Effector memory CD8-positive, alpha-beta T cell (primary cell): ENCODE measurements around the gene LTBP1.
"Not testable (repeated sequence)": the region's sequence is repeated elsewhere in the genome, so short reads cannot be mapped to it uniquely, and the experiment has no call there.

ENCODE experiments used
- ATAC-seq: fragments of 150-1000 bp; cut with Tn5 transposase; replicated peaks from 2 replicates; pipeline ENCODE4 v1.10.0; 2021; ENCODE audit warnings: mild to moderate bottlenecking, moderate library complexity
- DNase-seq, 3 experiments: peaks; one replicate each; pipeline ENCODE4 v3.0.0; 2021
- H3K27ac Mint-ChIP-seq, 2 donors: one replicate each; pipeline ENCODE4 v1.8.0; 2022; ENCODE audit warnings: mild to moderate bottlenecking in 2 of 2, mixed read lengths in 2 of 2, moderate library complexity in 2 of 2
- H3K27me3 Mint-ChIP-seq, 2 donors: one replicate each; pipeline ENCODE4 v1.8.0; 2022; ENCODE audit warnings: mixed read lengths in 2 of 2
- H3K36me3 Mint-ChIP-seq: one replicate; pipeline ENCODE4 v1.8.0; 2022; ENCODE audit warnings: mild to moderate bottlenecking, moderate library complexity, mixed read lengths; ENCODE audit not compliant: insufficient read depth
- H3K4me1 Mint-ChIP-seq, 2 donors: one replicate each; pipeline ENCODE4 v1.8.0; 2022; ENCODE audit warnings: low read depth in 2 of 2, mixed read lengths in 2 of 2
- H3K4me3 Mint-ChIP-seq, 2 donors: one replicate each; pipeline ENCODE4 v1.8.0; 2022; ENCODE audit warnings: mild to moderate bottlenecking in 2 of 2, mixed read lengths in 2 of 2, moderate library complexity in 2 of 2
- H3K9me3 Mint-ChIP-seq, 2 donors: one replicate each; pipeline ENCODE4 v1.8.0; 2022; ENCODE audit warnings: mixed read lengths in 2 of 2

The LTBP1 gene

GRCh38 chr2:33380001-33380609 is 433.4 kb downstream of the LTBP1 start:
- H3K9me3 Mint-ChIP-seq = no peaks in the 10 kb centered on the region
- H3K4me1 Mint-ChIP-seq = no peaks in the 10 kb centered on the region
- no peak overlapping the region for H3K27ac Mint-ChIP-seq
- ATAC-seq (no peak), DNase-seq (no peak)
- H3K36me3 Mint-ChIP-seq = peaks cover 5% of the 10 kb centered on the region
- H3K27me3 Mint-ChIP-seq = peaks cover 27 to 34% of the 10 kb centered on the region in 2 donors
- no peak overlapping the region for H3K4me3 Mint-ChIP-seq

GRCh38 chr2:33380719-33381118 is 434.0 kb downstream of the LTBP1 start:
- H3K27ac Mint-ChIP-seq = no peak overlapping the region

GRCh38 chr2:33381301-33381858 is 434.6 kb downstream of the LTBP1 start:
- DNase-seq (no peak), ATAC-seq (no peak)
- H3K27me3 Mint-ChIP-seq = peaks cover 30 to 34% of the 10 kb centered on the region in 2 donors
- H3K27ac Mint-ChIP-seq = no peak overlapping the region
- peaks cover 5% of the 10 kb centered on the region for H3K36me3 Mint-ChIP-seq
- no peaks in the 10 kb centered on the region for H3K9me3 Mint-ChIP-seq
- no peaks in the 10 kb centered on the region for H3K4me1 Mint-ChIP-seq
- H3K4me3 Mint-ChIP-seq = no peak overlapping the region

More at GRCh38 chr2:33380719-33381118, 434.0 kb downstream of the LTBP1 start:
- Mint-ChIP-seq H3K27me3 (peaks cover 30 to 34% of the 10 kb centered on the region in 2 donors), H3K4me1 (no peaks in the 10 kb centered on the region), H3K9me3 (no peaks in the 10 kb centered on the region), H3K36me3 (peaks cover 5% of the 10 kb centered on the region), H3K4me3 (no peak overlapping the region)
- no peak for ATAC-seq
- no peak for DNase-seq

- Mint-ChIP-seq H3K27ac (no peak overlapping the region), H3K4me1 (peaks cover 0 to 1% of the 10 kb centered on the region in 2 donors), H3K27me3 (peaks cover 44 to 47% of the 10 kb centered on the region in 2 donors), H3K9me3 (no peaks in the 10 kb centered on the region), H3K36me3 (peaks cover 5% of the 10 kb centered on the region), H3K4me3 (no peak overlapping the region)
- no peak for ATAC-seq
- no peak for DNase-seq
Observed at GRCh38 chr2:33383855-33384598, 437.3 kb downstream of the LTBP1 start.

- H3K27ac Mint-ChIP-seq = no peak overlapping the region
- peaks cover 0 to 1% of the 10 kb centered on the region in 2 donors for H3K4me1 Mint-ChIP-seq
- H3K4me3 Mint-ChIP-seq = no peak overlapping the region
- ATAC-seq = no peak
- H3K36me3 Mint-ChIP-seq = peaks cover 5% of the 10 kb centered on the region
- H3K9me3 Mint-ChIP-seq = no peaks in the 10 kb centered on the region
- H3K27me3 Mint-ChIP-seq = peaks cover 43 to 44% of the 10 kb centered on the region in 2 donors
- no peak for DNase-seq
Observed at GRCh38 chr2:33384599-33384961, 437.8 kb downstream of the LTBP1 start.

GRCh38 chr2:33388996-33389395 is 442.2 kb downstream of the LTBP1 start:
- ATAC-seq (no peak), DNase-seq (no peak)
- H3K4me1 Mint-ChIP-seq = peaks cover 0 to 1% of the 10 kb centered on the region in 2 donors
- H3K36me3 Mint-ChIP-seq = no peaks in the 10 kb centered on the region
- peaks cover 21 to 28% of the 10 kb centered on the region in 2 donors for H3K27me3 Mint-ChIP-seq
- no peak overlapping the region for H3K4me3 Mint-ChIP-seq
- H3K27ac Mint-ChIP-seq = no peak overlapping the region
- H3K9me3 Mint-ChIP-seq = no peaks in the 10 kb centered on the region

- not testable (repeated sequence) for H3K4me1 Mint-ChIP-seq, H3K4me3 Mint-ChIP-seq, ATAC-seq, H3K27ac Mint-ChIP-seq, H3K36me3 Mint-ChIP-seq, H3K9me3 Mint-ChIP-seq, DNase-seq
- peaks cover 14 to 21% of the 10 kb centered on the region in 2 donors for H3K27me3 Mint-ChIP-seq
Observed at GRCh38 chr2:33389695-33390094, 442.9 kb downstream of the LTBP1 start.

- DNase-seq (no peak), ATAC-seq (no peak)
- H3K4me1 Mint-ChIP-seq = peaks cover 0 to 1% of the 10 kb centered on the region in 2 donors
- H3K9me3 Mint-ChIP-seq = no peaks in the 10 kb centered on the region
- no peak overlapping the region for H3K27ac Mint-ChIP-seq
- no peak overlapping the region for H3K4me3 Mint-ChIP-seq
- peaks cover 13 to 15% of the 10 kb centered on the region in 2 donors for H3K27me3 Mint-ChIP-seq
- no peaks in the 10 kb centered on the region for H3K36me3 Mint-ChIP-seq
Observed at GRCh38 chr2:33391529-33392255, 444.9 kb downstream of the LTBP1 start.

GRCh38 chr2:33392366-33392765 is 445.6 kb downstream of the LTBP1 start:
- Mint-ChIP-seq H3K4me1 (peaks cover 0 to 1% of the 10 kb centered on the region in 2 donors), H3K9me3 (no peaks in the 10 kb centered on the region), H3K27ac (no peak overlapping the region), H3K27me3 (peaks cover 13 to 15% of the 10 kb centered on the region in 2 donors), H3K4me3 (no peak overlapping the region), H3K36me3 (no peaks in the 10 kb centered on the region)
- DNase-seq (no peak), ATAC-seq (no peak)

GRCh38 chr2:33395034-33395433 is 448.3 kb downstream of the LTBP1 start:
- H3K4me3 Mint-ChIP-seq = no peak overlapping the region
- no peak overlapping the region for H3K27ac Mint-ChIP-seq
- no peaks in the 10 kb centered on the region for H3K27me3 Mint-ChIP-seq
- no peaks in the 10 kb centered on the region for H3K9me3 Mint-ChIP-seq
- DNase-seq (no peak), ATAC-seq (no peak)
- H3K36me3 Mint-ChIP-seq = no peaks in the 10 kb centered on the region
- no peaks in the 10 kb centered on the region for H3K4me1 Mint-ChIP-seq

GRCh38 chr2:33395655-33396249 is 449.0 kb downstream of the LTBP1 start:
- H3K9me3 Mint-ChIP-seq = no peaks in the 10 kb centered on the region
- DNase-seq (peak; percentile 36 to 51 (median 43)), ATAC-seq (no peak)
- H3K27ac Mint-ChIP-seq = no peak overlapping the region
- no peak overlapping the region for H3K4me3 Mint-ChIP-seq
- no peaks in the 10 kb centered on the region for H3K36me3 Mint-ChIP-seq
- no peaks in the 10 kb centered on the region for H3K4me1 Mint-ChIP-seq
- H3K27me3 Mint-ChIP-seq = no peaks in the 10 kb centered on the region

- DNase-seq (no peak), ATAC-seq (no peak)
- peaks cover 10 to 11% of the 10 kb centered on the region in 2 donors for H3K27me3 Mint-ChIP-seq
- no peaks in the 10 kb centered on the region for H3K36me3 Mint-ChIP-seq
- no peak overlapping the region for H3K4me3 Mint-ChIP-seq
- H3K9me3 Mint-ChIP-seq = peaks cover 0 to 7% of the 10 kb centered on the region in 2 donors
- H3K4me1 Mint-ChIP-seq = no peaks in the 10 kb centered on the region
- no peak overlapping the region for H3K27ac Mint-ChIP-seq
Observed at GRCh38 chr2:33404321-33404720, 457.6 kb downstream of the LTBP1 start.

- peaks cover 4% of the 10 kb centered on the region for H3K36me3 Mint-ChIP-seq
- no peak for ATAC-seq
- no peak overlapping the region for H3K4me3 Mint-ChIP-seq
- H3K9me3 Mint-ChIP-seq = peaks cover 0 to 7% of the 10 kb centered on the region in 2 donors
- peaks cover 10 to 11% of the 10 kb centered on the region in 2 donors for H3K27me3 Mint-ChIP-seq
- DNase-seq = no peak
- no peaks in the 10 kb centered on the region for H3K4me1 Mint-ChIP-seq
- H3K27ac Mint-ChIP-seq = no peak overlapping the region
Observed at GRCh38 chr2:33406622-33407021, 459.9 kb downstream of the LTBP1 start.
